22Rv1 (cell line): ENCODE data around the gene GTF3C5.

Experiments used
- CTCF ChIP-seq: fragments of 450-650 bp; IDR thresholded peaks from 2 replicates; pipeline ENCODE4 v1.5.1; 2017; ENCODE audit warnings: mild to moderate bottlenecking
- ZFX ChIP-seq: fragments of 450-650 bp; IDR thresholded peaks from 2 replicates; pipeline ENCODE4 v1.6.1; 2017; ENCODE audit warnings: antibody characterized with exemption, borderline replicate concordance

DNA sequence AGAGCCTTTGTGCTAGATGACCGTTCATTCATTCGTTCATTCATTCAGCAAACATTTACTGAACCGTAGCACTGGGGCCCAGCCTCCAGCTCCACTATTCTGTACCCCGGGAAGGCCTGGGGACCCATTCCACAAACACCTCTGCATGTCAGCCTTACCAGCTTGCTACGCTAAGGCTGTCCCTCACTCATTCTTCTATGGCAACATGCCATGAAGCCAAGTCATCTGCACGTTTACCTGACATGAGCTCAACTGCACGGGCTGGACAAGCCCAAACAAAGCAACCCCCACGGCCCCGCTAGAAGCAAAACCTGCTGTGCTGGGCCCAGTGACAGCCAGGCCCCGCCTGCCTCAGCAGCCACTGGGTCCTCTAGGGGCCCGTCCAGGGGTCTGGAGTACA is 37.0 kb downstream of the GTF3C5 start:
- TF ChIP-seq CTCF (no peak), ZFX (no peak)
